Neuronal stem cell (in vitro differentiated cells): ENCODE measurements around the gene OR6X1. TPM values are rescaled to one million over a fixed set of nuclear protein-coding genes. Genes with fewer than 3 reads are reported as not detected.

ENCODE experiments used
- DNase-seq: peaks from one replicate; pipeline ENCODE4 v3.0.0-alpha.2; 2013; ENCODE audit warnings: low spot score
- H2AFZ ChIP-seq: one replicate; pipeline ENCODE4 v1.6.1; 2013; ENCODE audit warnings: mild to moderate bottlenecking, low read length, inconsistent platforms
- H2AK5ac ChIP-seq: 2 replicates; pipeline ENCODE4 v1.6.1; 2013; ENCODE audit warnings: low read depth, mild to moderate bottlenecking, inconsistent platforms, low read length, moderate library complexity, mixed read lengths
- H2BK120ac ChIP-seq: 2 replicates; pipeline ENCODE4 v1.6.1; 2013; ENCODE audit warnings: low read depth, mild to moderate bottlenecking, inconsistent platforms, low read length, moderate library complexity, mixed read lengths
- H2BK12ac ChIP-seq: one replicate; pipeline ENCODE4 v1.6.1; 2013; ENCODE audit warnings: low read length, inconsistent platforms
- H2BK15ac ChIP-seq: 2 replicates; pipeline ENCODE4 v1.6.1; 2013; ENCODE audit warnings: mild to moderate bottlenecking, low read length, inconsistent platforms, mixed read lengths
- H2BK5ac ChIP-seq: one replicate; pipeline ENCODE4 v1.6.1; 2013; ENCODE audit warnings: inconsistent platforms, mild to moderate bottlenecking, low read length, moderate library complexity
- H3K14ac ChIP-seq: one replicate; pipeline ENCODE4 v1.6.1; 2013; ENCODE audit warnings: low read length, inconsistent platforms
- H3K18ac ChIP-seq: 2 replicates; pipeline ENCODE4 v1.6.1; 2013; ENCODE audit warnings: low read length, inconsistent platforms
- H3K23ac ChIP-seq: 2 replicates; pipeline ENCODE4 v1.6.1; 2013; ENCODE audit warnings: low read depth, mild to moderate bottlenecking, mixed read lengths, low read length, inconsistent platforms; ENCODE audit not compliant: poor library complexity
- H3K27ac ChIP-seq: replicated peaks from 3 replicates; pipeline ENCODE4 v1.5.1; 2013; ENCODE audit warnings: low read length, inconsistent platforms
- H3K27me3 ChIP-seq, 3 experiments: 2 replicates each; pipeline ENCODE4 v1.6.1; 2013; ENCODE audit warnings: low read length in 3 of 3, mild to moderate bottlenecking in 2 of 3, inconsistent platforms in 1 of 3, low read depth in 1 of 3, mixed read lengths in 1 of 3, moderate library complexity in 1 of 3; ENCODE audit not compliant: control insufficient read depth in 3 of 3, insufficient read depth in 3 of 3
- H3K36me3 ChIP-seq, 2 donors: replicated peaks in 1 of 2; 2 replicates each; pipeline ENCODE4 v1.6.1; 2013; ENCODE audit warnings: low read length in 2 of 2; ENCODE audit not compliant: control insufficient read depth in 2 of 2, insufficient read depth in 2 of 2
- H3K4ac ChIP-seq: 2 replicates; pipeline ENCODE4 v1.6.1; 2013; ENCODE audit warnings: inconsistent platforms, mild to moderate bottlenecking, low read length, moderate library complexity
- H3K4me1 ChIP-seq, 2 donors: 1 replicate in 1 of 2; 2 replicates in 1 of 2; pipeline ENCODE4 v1.6.1; 2013; ENCODE audit warnings: low read length in 2 of 2, low read depth in 1 of 2; ENCODE audit not compliant: control insufficient read depth in 2 of 2, insufficient read depth in 1 of 2
- H3K4me2 ChIP-seq: one replicate; pipeline ENCODE4 v1.6.1; 2013; ENCODE audit warnings: mild to moderate bottlenecking, low read length, inconsistent platforms; ENCODE audit not compliant: insufficient read depth, poor library complexity, severe bottlenecking
- H3K4me3 ChIP-seq, 2 donors: 2 replicates each; pipeline ENCODE4 v1.5.1; 2013; ENCODE audit warnings: low read length in 2 of 2, mild to moderate bottlenecking in 2 of 2, inconsistent platforms in 1 of 2, moderate library complexity in 1 of 2
- H3K79me1 ChIP-seq: one replicate; pipeline ENCODE4 v1.6.1; 2013; ENCODE audit warnings: low read depth, mild to moderate bottlenecking, inconsistent platforms, low read length, moderate library complexity
- H3K9ac ChIP-seq: one replicate; pipeline ENCODE4 v1.6.1; 2013; ENCODE audit warnings: mild to moderate bottlenecking, low read depth, low read length, inconsistent platforms; ENCODE audit not compliant: poor library complexity
- H3K9me3 ChIP-seq, 2 donors: replicated peaks in 1 of 2; 2 replicates each; pipeline versions ENCODE3 to v1.6.1; 2013; ENCODE audit warnings: low read length in 2 of 2, mild to moderate bottlenecking in 2 of 2, inconsistent platforms in 1 of 2, low read depth in 1 of 2, mixed read lengths in 1 of 2, moderate library complexity in 1 of 2; ENCODE audit not compliant: control insufficient read depth in 2 of 2, insufficient read depth in 1 of 2
- H4K8ac ChIP-seq: one replicate; pipeline ENCODE4 v1.6.1; 2013; ENCODE audit warnings: low read depth, mild to moderate bottlenecking, inconsistent platforms, low read length, moderate library complexity
- H4K91ac ChIP-seq: one replicate; pipeline ENCODE4 v1.6.1; 2013; ENCODE audit warnings: low read length, low read depth, mild to moderate bottlenecking, inconsistent platforms; ENCODE audit not compliant: poor library complexity
- WGBS, 2 donors: extraction: QIAGEN DNeasy Blood & Tissue Kit; methylation state at CpG; one replicate each; pipeline ENCODE4 v1.1.7; 2013; ENCODE audit warnings: missing lambda C conversion rate in 2 of 2, mixed read lengths in 1 of 2; ENCODE audit not compliant: insufficient read length in 2 of 2, insufficient replicate concordance in 1 of 2; ENCODE audit errors: extremely low coverage in 2 of 2; 5-methylcytosine and 5-hydroxymethylcytosine counted together
- small RNA-seq: library from polyadenylated mRNA; stranded (forward); fragments of <200 nt; extraction: miRNeasy Mini kit (QIAGEN cat#:217004); gene quantifications from one replicate; pipeline ENCODE3, GENCODE V24; 2013; ENCODE audit not compliant: insufficient read depth

Gene OR6X1

DNA sequence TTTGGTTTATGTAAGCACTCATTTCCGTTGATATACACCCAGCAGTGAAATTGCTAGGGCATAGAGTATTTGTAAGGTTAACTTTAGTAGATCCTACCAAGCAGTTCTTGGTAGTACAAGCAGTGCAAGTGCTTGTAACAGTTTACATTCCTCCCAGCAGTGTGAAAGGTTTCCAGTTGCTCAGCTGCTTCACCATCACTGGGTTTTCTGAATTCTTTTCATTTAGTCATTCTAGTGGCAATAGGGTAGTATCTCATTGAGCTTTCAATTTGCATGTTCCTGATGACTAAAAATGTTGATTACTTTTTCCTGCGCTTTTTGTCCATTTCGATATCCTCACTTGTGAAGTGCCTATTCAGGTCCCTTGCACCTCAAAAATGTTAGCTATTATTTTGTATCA is 47.1 kb downstream of the OR6X1 start:
- DNase-seq = no peak
- no peak overlapping the region for H4K91ac ChIP-seq

GRCh38 chr11:123704341-123704740 is 50.0 kb downstream of the OR6X1 start:
- Histone ChIP-seq H3K23ac (no peak overlapping the region), H3K4me2 (no peak overlapping the region), H3K79me1 (no peaks in the 10 kb centered on the region), H3K4me3 (no peak overlapping the region), H2BK12ac (no peak overlapping the region), H3K4ac (no peak overlapping the region), H2AFZ (no peak overlapping the region), H3K27ac (no peak overlapping the region), H3K36me3 (no peaks in the 10 kb centered on the region), H2BK5ac (no peak overlapping the region), H4K91ac (no peak overlapping the region), H3K14ac (no peak overlapping the region), H3K4me1 (no peaks in the 10 kb centered on the region), H3K9ac (no peak overlapping the region), H3K18ac (no peak overlapping the region), H2BK15ac (no peak overlapping the region), H3K27me3 (peaks cover 0 to 24% (median 0%) of the 10 kb centered on the region in 3 experiments), H3K9me3 (no peaks in the 10 kb centered on the region), H4K8ac (no peak overlapping the region), H2AK5ac (no peak overlapping the region), H2BK120ac (no peak overlapping the region)
- DNase-seq = no peak
- no CpG with 5 or more reads among the region's 3 CpGs for WGBS, 2 donors

More for the DNA sequence above, 47.1 kb downstream of the OR6X1 start:
- H2AK5ac ChIP-seq = no peak overlapping the region
- WGBS, 2 donors = no CpG with 5 or more reads among the region's 3 CpGs
- no peak overlapping the region for H2BK120ac ChIP-seq
- no peak overlapping the region for H4K8ac ChIP-seq
- H3K23ac ChIP-seq = no peak overlapping the region
- no peak overlapping the region for H2BK5ac ChIP-seq
- no peaks in the 10 kb centered on the region for H3K9me3 ChIP-seq
- no peak overlapping the region for H3K14ac ChIP-seq
- no peaks in the 10 kb centered on the region for H3K79me1 ChIP-seq
- H2BK12ac ChIP-seq = no peak overlapping the region
- H3K36me3 ChIP-seq = no peaks in the 10 kb centered on the region
- H3K27ac ChIP-seq = no peak overlapping the region
- H3K9ac ChIP-seq = no peak overlapping the region
- H2BK15ac ChIP-seq = no peak overlapping the region
- H3K4ac ChIP-seq = no peak overlapping the region
- no peak overlapping the region for H3K18ac ChIP-seq
- no peak overlapping the region for H2AFZ ChIP-seq
- no peaks in the 10 kb centered on the region for H3K4me1 ChIP-seq
- H3K4me2 ChIP-seq = no peak overlapping the region
- H3K4me3 ChIP-seq = no peak overlapping the region
- H3K27me3 ChIP-seq = peaks cover 0 to 21% (median 0%) of the 10 kb centered on the region in 3 experiments

Small RNA genes lying within 50 kb of the gene (small RNA-seq; reads per million reads assigned to genes)
- not detected for gene RNU1-21P
